Measurements from ENCODE around the gene LEKR1.
"Not testable (repeated sequence)": the region's sequence is repeated elsewhere in the genome, so short reads cannot be mapped to it uniquely, and the experiment has no call there.

Gene LEKR1

GRCh38 chr3:156793851-156794250 is 32.3 kb upstream of the LEKR1 start:
- TF ChIP-seq CTCF (IDR thresholded peaks at IDR 0.05; ENCODE audit: low read depth, low read length) = no peak
- no peak for DNase-seq (ENCODE audit: extremely low read depth, low read depth)

- DNase-seq (ENCODE audit: extremely low read depth, low read depth) = no peak
- no peak for TF ChIP-seq CTCF (IDR thresholded peaks at IDR 0.05; ENCODE audit: low read depth, low read length)
Measured at GRCh38 chr3:156795890-156796481, 30.2 kb upstream of the LEKR1 start.

GRCh38 chr3:156797368-156797767 is 28.8 kb upstream of the LEKR1 start:
- no peak for TF ChIP-seq CTCF (IDR thresholded peaks at IDR 0.05; ENCODE audit: low read depth, low read length)

GRCh38 chr3:156800287-156800686 is 25.9 kb upstream of the LEKR1 start:
- DNase-seq (ENCODE audit: extremely low read depth, low read depth) = not testable (repeated sequence)

More at GRCh38 chr3:156797368-156797767, 28.8 kb upstream of the LEKR1 start:
- no peak for DNase-seq (ENCODE audit: extremely low read depth, low read depth)

- DNase-seq (ENCODE audit: extremely low read depth, low read depth) = no peak
- no peak for TF ChIP-seq CTCF (IDR thresholded peaks at IDR 0.05; ENCODE audit: low read depth, low read length)
Measured at GRCh38 chr3:156801746-156802145, 24.4 kb upstream of the LEKR1 start.

- no peak for DNase-seq (ENCODE audit: extremely low read depth, low read depth)
Measured at GRCh38 chr3:156802821-156803606, 23.1 kb upstream of the LEKR1 start.

GRCh38 chr3:156803952-156804741 is 22.0 kb upstream of the LEKR1 start:
- no peak for TF ChIP-seq CTCF (IDR thresholded peaks at IDR 0.05; ENCODE audit: low read depth, low read length)
- no peak for DNase-seq (ENCODE audit: extremely low read depth, low read depth)

More at GRCh38 chr3:156802821-156803606, 23.1 kb upstream of the LEKR1 start:
- TF ChIP-seq CTCF (IDR thresholded peaks at IDR 0.05; ENCODE audit: low read depth, low read length) = no peak

All from AG09319 (cell line).